Measurements from ENCODE around the gene ADAM12.
"Not testable (repeated sequence)": the region's sequence is repeated elsewhere in the genome, so short reads cannot be mapped to it uniquely, and the experiment has no call there.

Gene ADAM12

DNA sequence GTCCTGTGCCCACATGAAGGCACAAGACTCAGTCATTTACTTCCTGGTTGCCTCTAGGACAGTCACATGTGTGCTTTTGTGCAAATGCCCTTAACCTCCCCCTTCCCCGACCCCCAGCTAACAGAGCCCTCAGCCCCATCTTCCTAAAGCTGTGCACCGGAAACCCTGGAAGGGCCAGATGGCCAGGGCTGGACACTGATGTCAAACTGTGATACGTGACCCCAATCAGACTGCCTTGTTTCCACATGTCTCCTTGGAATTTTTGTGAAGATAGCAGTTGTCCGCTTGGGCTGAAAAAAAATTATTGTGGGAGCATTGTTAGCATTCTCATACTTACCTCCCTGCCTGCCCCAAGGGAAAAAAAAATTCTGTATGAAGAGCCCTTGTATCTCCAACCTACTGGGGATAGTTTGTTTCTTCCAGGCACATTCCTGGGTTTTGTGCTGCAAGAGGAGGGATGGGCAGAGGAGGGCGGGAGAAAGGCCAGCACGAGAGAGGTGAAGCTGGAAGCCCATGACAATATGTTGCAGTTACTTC lies 17.0 kb upstream of the ADAM12 start:
- DNase-seq: no peak

DNA sequence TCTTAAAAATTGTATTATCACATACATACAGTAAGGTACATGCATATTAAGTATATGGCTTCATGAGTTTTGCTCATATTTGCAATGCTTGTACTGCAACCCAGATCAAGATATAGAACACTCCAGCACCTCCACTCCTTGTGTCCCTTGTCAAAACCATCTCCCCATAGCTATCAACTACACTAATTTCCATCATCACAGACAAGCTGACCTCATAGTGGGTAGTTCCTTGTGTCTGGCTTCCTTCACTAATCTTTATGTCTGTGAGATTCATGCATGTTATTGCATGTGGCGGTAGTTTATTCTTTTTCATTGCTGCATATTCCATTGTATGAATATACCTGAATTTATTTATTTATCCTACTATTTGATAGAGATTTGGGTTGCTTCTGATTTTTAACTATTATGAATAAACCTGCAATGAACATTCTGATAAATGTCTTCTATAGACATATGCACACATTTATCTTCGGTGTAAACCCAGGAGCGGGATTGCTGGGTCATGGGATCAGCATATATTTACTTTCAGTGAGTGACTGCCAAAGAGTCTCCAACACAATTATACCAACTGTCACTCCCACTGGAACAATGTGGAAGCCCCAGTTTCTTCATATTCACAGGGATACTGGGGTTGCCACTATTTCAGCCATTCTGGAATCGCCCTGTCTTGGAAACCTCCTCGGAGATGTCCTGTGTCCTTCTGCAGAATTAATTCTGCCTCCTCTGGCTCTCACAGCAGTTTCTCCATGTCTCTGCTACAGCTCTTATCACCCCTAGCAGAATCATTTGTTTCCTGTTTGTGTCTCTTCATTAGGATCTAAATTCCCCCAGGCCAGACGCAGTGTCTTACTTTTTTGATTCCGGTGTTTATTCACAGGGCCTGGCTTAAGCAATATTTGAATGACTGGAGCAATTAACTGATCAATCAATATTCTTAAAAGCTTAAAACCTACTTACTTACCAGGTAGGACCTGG lies 14.7 kb upstream of the ADAM12 start:
- DNase-seq: no peak

DNA sequence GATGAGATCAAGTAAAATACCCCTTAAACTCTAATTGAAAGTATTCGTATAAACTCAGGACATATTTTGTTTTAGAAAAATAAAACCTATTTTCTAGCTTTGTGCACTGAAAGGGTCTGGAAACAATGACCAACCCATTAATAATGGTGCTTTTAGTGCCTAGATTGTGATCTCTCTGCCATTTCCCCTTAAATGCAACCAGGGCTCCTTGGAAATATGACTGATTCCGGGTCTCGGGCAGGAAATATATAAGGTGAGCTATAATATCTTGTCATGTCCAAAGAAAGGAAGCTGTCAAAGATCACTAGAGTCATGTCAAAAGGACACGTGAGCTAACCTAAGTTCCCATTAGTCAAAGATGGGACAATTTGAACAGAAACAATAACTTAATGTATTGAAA lies 12.4 kb upstream of the ADAM12 start:
- no peak for DNase-seq

DNA sequence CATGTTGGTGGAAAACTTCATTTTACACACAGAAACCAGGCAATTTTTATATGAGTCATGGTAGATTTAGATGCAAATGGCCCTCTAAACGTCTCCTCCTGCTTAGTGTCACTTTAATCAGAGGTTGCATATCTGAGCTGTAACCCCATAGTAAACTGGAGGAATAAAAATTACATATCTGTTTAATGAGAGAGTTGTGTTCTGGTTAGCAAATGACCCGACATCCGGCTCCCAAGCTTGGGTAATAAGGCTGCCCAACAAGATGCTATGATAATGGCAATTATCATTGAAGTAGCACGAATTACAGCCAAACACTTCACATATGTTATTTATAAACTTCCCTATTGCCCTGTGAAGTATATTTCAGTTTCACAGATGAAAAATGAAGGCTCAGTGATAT lies 10.6 kb upstream of the ADAM12 start:
- DNase-seq: no peak

DNA sequence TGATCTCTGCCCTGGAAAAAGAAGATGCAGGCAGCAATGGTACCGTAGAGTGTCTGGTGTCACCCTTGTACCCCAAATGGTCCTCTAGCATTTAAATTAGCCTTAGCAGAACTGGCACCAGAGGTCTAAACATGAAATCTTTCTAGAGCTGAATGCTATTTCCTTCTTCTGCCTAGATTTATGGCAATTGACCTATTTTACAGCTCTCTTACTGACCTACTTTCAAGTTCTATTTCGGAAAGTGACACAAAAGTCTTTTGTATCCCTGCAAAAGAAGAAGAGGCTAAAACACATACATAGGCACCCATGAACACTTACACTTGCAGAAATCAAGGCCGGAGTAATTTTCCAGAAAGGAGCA lies 10.1 kb upstream of the ADAM12 start:
- DNase-seq: no peak

GRCh38 chr10:126397640-126398382 lies 9.5 kb upstream of the ADAM12 start:
- no peak for DNase-seq

DNA sequence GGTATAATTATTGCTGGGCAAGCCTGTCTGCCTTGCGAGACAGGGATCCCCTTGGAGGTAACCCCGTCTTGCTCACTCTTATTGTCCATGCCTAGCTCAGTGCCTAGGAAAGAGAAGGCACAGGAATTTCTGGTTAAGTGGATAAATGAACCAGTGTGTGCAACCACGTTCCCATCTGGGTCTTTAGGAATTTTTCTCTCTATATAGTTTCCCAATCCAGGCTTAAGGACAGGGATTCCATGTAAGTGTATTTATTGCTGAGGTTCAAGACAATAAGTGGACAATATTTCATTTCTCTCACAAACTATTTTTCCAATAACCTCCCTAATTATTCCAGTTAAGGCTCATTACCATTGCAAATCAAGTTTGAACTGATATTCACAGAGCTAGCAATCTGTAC lies 8.9 kb upstream of the ADAM12 start:
- DNase-seq: no peak

- DNase-seq: no peak
These were observed 6.7 kb upstream of the ADAM12 start for GRCh38 chr10:126394948-126395347.

- no peak for DNase-seq
These were observed 4.8 kb upstream of the ADAM12 start for GRCh38 chr10:126393076-126393475.

DNA sequence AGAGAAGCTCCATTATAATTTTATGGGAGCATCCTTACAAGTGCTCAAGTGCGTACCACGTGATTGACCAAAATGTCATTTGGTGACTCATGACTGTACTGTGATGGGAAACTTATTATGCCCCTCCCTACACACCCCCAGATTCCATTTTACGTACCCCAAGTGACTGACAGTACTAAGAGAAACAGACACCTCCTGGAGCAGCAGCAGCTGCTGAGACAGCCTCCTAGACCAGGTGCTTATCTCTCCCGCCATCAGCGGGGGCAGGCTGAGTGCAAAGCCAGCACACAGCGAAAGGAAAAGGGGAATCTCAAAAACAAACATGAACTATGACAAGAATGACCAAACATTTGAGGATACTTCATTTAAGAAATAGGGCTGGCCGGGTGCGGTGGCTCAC lies 4.2 kb upstream of the ADAM12 start:
- DNase-seq: no peak

DNA sequence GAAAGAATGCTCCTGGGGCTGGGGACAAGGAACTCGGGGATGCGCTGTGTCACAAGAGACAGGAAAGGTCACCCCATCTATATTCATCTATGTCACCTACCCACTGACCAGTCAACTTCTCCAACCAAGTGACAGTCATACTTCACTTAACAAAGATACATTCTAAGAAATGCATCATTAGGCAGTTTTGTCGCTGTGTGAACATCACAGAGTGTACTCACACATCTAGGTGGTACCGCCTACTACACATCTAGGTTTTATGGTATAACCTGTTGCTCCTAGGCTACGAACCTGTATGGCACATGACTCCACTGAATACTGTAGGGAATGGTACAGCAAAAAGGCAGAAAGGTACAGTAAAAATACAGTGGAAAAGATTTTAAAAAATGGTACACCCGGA lies 3.8 kb upstream of the ADAM12 start:
- no peak for DNase-seq

DNA sequence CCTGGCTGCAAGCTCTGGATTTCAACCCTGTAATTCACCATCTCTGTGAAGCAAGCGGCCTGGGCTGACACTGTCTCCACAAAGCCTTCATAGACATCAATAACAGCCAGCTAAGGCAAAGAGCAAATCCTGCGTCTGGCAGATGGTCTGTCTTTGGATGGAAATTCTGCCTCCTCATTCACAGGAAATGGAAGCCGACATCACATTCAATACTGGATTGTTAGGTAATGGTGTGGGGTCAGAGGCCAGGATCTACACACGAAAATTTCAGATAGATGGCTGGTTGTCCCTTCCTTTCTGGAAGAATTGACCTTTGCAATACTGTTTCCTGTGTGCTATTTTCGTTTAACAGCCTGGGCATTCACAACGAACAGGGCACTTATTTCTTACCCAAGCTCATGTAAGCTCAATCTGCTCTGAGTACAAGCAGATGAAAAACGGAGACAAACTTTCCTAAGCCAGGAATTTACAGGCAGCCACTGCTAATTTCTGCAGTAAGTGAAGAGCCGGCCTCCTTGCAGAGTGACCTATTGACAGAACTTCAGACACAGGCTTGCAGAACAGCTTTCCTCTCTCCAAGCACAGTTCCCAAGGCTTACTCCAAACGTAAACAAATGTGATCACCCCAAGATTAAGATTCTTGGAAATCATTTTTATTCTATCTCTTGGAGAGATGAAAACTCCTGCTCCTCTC lies 3.1 kb upstream of the ADAM12 start:
- no peak for DNase-seq

DNA sequence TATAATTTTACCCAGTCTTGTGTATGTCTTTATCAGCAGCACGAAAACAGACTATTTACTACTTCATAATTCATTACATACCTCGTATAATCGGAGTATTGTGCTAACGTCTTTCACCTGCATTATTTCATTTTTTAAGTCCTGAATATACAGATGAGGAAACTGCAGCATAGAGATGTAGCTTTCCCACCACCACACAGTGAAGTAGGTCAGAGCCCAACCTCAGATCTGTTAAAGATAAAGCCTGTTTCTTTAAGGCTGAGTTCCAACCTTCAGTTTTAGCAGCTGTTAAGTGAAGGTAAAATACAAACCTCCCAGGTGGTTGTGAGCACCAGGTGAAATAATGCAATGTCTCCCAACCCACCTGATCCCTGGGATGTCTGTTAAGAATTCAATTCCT lies 2.0 kb upstream of the ADAM12 start:
- DNase-seq: no peak

- peak; percentile 49 to 75 (median 67) for DNase-seq
These were observed 996 bp downstream of the ADAM12 start for GRCh38 chr10:126387041-126387921.

DNA sequence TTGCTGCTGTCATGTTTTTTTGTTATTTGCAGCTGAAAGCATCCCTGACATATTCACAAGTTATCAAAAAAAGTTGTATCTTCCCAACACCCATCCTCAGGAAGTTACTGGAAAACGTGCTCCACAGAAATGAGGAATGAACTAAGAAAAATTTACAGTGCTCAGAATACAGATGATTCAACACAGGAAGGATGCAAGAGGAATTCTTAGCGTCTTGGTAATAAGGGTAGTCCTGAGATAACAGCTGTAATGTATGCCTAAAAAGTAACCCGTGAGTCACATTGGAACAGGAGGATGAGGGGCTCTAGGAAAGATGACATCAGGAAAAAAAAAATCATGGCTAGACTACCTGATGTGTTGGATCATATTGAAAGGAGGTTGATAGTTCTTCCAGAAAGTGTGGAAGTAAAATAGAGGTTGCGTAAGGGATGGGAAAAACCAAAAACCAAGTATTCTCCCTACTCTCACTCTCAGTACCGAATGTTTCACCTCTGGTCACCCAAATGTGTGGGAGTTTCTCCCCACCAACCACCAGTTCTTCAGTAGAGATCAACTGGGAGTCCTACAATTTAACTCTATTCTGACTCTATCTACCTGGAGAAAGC lies 3.9 kb downstream of the ADAM12 start:
- DNase-seq: no peak

DNA sequence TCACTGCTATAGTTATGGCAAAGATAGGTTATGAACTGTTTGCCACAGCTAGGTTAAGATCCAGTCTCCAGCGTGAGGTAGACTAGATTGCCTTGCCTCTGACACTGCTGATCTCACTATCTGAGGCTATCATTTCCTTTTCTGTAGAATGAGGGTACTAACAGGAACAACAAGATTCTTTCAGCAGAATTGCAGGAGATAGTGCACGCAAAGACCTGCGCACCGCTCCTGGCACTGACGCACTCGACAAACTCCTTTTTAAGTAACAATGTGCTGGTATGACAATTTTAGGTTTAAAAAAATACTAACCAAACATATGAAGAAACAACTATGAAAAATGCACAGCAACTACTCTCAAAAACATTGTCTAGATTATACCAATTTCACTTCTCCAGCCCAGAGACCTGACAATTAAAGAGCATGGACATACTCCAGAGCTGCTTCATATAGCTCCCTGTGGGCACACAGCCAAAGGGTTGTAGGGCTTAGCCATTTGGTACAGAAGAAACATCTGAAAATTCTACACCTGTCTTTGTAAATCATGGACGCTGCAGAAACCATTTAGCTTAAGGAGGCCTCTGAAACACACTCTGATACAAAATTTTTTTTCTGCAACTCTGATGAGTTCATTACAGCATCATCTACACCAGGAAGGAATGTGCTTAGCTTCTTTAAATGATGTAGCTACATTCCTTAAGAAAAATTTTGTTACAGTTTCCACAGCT lies 7.8 kb downstream of the ADAM12 start:
- DNase-seq: no peak

DNA sequence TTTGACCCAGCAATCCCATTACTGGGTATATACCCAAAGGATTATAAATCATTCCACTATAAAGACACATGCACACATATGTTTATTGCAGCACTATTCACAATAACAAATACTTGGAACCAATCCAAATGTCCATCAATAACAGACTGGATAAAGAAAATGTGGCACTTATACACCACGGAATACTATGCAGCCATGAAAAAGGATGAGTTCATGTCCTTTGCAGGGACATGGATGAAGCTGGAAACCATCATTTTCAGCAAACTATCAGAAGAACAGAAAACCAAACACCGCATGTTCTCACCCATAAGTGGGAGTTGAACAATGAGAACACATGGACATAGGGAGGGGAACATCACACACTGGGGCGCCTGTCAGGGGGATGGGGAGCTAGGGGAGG lies 9.1 kb downstream of the ADAM12 start:
- not testable (repeated sequence) for DNase-seq

DNA sequence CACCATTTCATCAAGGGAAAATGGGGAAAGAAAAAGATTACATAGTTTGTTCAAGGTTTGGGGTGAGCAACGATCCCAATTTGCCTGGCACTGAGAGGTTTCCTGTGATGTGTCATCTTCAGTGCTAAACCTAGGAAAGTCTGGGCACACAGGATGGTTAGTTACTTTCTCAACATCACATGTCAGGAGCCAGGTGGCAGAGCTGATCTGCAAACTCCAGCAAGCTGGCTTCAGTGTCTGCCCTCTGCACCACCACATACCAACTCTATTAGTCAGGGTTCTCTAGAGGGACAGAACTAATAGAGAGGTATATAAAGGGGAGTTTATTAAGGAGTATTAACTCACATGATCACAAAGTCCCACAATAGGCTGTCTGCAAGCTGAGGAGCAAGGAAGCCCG lies 11.3 kb downstream of the ADAM12 start:
- no peak for DNase-seq

DNA sequence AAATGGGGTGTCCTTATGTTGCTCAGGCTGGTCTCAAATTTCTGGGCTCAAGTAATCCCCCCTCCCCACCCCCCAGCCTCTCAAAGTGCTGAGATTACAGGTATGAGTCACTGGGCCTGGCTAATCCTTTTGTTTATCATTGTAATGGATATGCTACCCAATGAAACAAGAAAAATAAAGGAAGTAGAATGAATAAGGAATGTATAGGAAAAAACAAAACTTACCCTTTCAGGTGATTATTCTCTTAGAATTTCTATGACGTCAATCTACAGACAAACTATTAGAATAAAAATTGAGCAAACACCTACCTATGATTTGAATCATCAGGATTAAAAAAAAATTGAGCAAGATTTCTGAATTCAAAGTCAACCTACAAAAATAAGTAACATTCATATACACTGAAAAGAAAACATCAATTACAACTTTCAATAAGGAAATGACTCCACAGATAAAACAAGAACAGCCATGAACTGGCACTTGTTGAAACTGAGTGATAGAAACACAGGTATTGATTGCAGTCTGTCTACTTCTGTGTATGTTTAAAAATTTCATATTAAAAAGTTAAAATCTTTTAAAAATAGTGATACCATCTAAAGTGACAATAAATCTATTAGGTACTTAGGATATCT lies 12.2 kb downstream of the ADAM12 start:
- no peak for DNase-seq

- no peak for DNase-seq
These were observed 13.0 kb downstream of the ADAM12 start for GRCh38 chr10:126375299-126375698.

GRCh38 chr10:126374435-126374834 lies 13.8 kb downstream of the ADAM12 start:
- no peak for DNase-seq
